Caco-2 (cell line): Measurements from ENCODE around the gene IL1RAPL1. TPM values are rescaled to one million over a fixed set of nuclear protein-coding genes. Genes with fewer than 3 reads are reported as not detected.

Source experiments
- BruUV-seq: library from RNA; stranded (reverse); fragments of 400-500 nt; replicated peaks from 2 replicates; lab custom pipeline; 2021; lab: Mats Ljungman, UMichigan
- CTCF ChIA-PET: fragments of 300-600 bp; sonication (Branson Sonifier 250); formaldehyde crosslinking; loops from one replicate; lab custom pipeline; 2022; ENCODE audit warnings: antibody characterized with exemption; lab: Charles Lee
- POLR2A ChIA-PET: fragments of 300-600 bp; sonication (Branson Sonifier 250); formaldehyde crosslinking; loops from one replicate; lab custom pipeline; 2022; ENCODE audit warnings: antibody characterized with exemption; lab: Charles Lee
- DNase-seq, 2 experiments: peaks; one replicate each; pipeline versions ENCODE4 v3.0.0 to v3.0.0-alpha.2; 2020 to 2022
- H3K27me3 ChIP-seq: replicated peaks from 2 replicates; pipeline ENCODE4 v1.6.0; 2011; ENCODE audit warnings: low read length; ENCODE audit not compliant: control insufficient read depth, insufficient read depth
- H3K36me3 ChIP-seq: 2 replicates; pipeline ENCODE4 v1.5.1; 2011; ENCODE audit warnings: low read length; ENCODE audit not compliant: control insufficient read depth, insufficient read depth
- H3K4me1 ChIP-seq: fragments of 250-450 bp; sonication (Bioruptor Pico); 2 replicates; pipeline ENCODE4 v1.5.1; 2020; ENCODE audit warnings: mild to moderate bottlenecking
- H3K4me3 ChIP-seq: 2 replicates; pipeline ENCODE4 v1.5.1; 2011; ENCODE audit warnings: low read depth, mild to moderate bottlenecking, control low read depth, low read length
- H3K9me3 ChIP-seq: fragments of 250-450 bp; sonication (Bioruptor Pico); 2 replicates; pipeline ENCODE4 v1.5.1; 2020; ENCODE audit warnings: mild to moderate bottlenecking, moderate library complexity
- H3K27ac Mint-ChIP-seq: one replicate; pipeline ENCODE4 v1.8.0; 2022; ENCODE audit warnings: mixed read lengths; ENCODE audit not compliant: unreplicated experiment
- H3K27me3 Mint-ChIP-seq: one replicate; pipeline ENCODE4 v1.8.0; 2022; ENCODE audit warnings: mixed read lengths; ENCODE audit not compliant: insufficient read depth, unreplicated experiment
- H3K36me3 Mint-ChIP-seq: one replicate; pipeline ENCODE4 v1.8.0; 2022; ENCODE audit warnings: mild to moderate bottlenecking, mixed read lengths; ENCODE audit not compliant: insufficient read depth, unreplicated experiment
- H3K4me1 Mint-ChIP-seq: one replicate; pipeline ENCODE4 v1.8.0; 2022; ENCODE audit warnings: low read depth, mixed read lengths; ENCODE audit not compliant: unreplicated experiment
- H3K4me3 Mint-ChIP-seq: one replicate; pipeline ENCODE4 v1.8.0; 2022; ENCODE audit warnings: mild to moderate bottlenecking, moderate library complexity, mixed read lengths; ENCODE audit not compliant: unreplicated experiment
- H3K9me3 Mint-ChIP-seq: one replicate; pipeline ENCODE4 v1.8.0; 2022; ENCODE audit warnings: mixed read lengths; ENCODE audit not compliant: unreplicated experiment
- CTCF ChIP-seq, 2 experiments: fragments of 200-600 bp in 1 of 2; IDR thresholded peaks; 1 replicate in 1 of 2; 2 replicates in 1 of 2; pipeline versions ENCODE4 v1.5.1 to v1.8.0; 2011 to 2022; ENCODE audit warnings: antibody characterized with exemption in 1 of 2, control low read depth in 1 of 2, inconsistent platforms in 1 of 2, low read depth in 1 of 2, low read length in 1 of 2, mild to moderate bottlenecking in 1 of 2, moderate library complexity in 1 of 2; ENCODE audit not compliant: insufficient read depth in 1 of 2, severe bottlenecking in 1 of 2, unreplicated experiment in 1 of 2
- intact Hi-C: fragments of 100-400 bp; cut with micrococcal nuclease; formaldehyde crosslinking; loops from one replicate; pipeline ENCODE4 v1.10.0; 2022; ENCODE audit not compliant: unreplicated experiment
- total RNA-seq: library from RNA; stranded (reverse); gene quantifications from 2 replicates; pipeline ENCODE4 v1.2.3, GENCODE V29; 2022

The IL1RAPL1 gene
- total RNA-seq, 1 experiment from 2014 or later = not detected

DNA sequence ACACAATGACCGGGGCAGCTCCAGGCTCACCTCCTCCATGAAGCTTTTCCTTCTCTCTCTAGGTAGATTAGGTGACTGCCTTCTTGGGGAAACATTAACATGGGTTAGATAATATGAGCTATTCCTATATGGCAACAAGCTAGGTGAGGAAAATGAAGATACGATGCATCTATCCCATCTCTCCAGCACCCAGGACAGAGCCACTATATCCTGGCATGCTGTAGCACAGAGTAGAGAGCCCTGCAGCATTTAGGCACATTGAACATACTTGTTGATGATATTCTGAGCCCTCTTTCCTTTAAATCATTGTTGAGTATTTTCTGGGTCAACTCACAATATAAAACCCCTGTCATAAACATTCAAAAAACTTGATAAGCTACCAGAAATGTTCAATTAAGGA is 1133.9 kb downstream of the IL1RAPL1 start:
- BruUV-seq = no TSS peak
- TF ChIP-seq CTCF (IDR thresholded peaks at IDR 0.05; ENCODE audit: insufficient read depth in 1 of 2, low read depth in 1 of 2, low read length in 1 of 2, severe bottlenecking in 1 of 2, unreplicated experiment in 1 of 2) = no peak
- Histone ChIP-seq H3K9me3 (no peaks in the 10 kb centered on the region), H3K4me3 (no peak overlapping the region), H3K36me3 (no peaks in the 10 kb centered on the region), H3K4me1 (no peaks in the 10 kb centered on the region), H3K27me3 (no peaks in the 10 kb centered on the region)
- no peaks in the 10 kb centered on the region for H3K27me3 Mint-ChIP-seq
- H3K36me3 Mint-ChIP-seq = no peaks in the 10 kb centered on the region
- CTCF ChIA-PET = no interaction called here
- H3K4me1 Mint-ChIP-seq = no peaks in the 10 kb centered on the region
- no peak overlapping the region for H3K27ac Mint-ChIP-seq
- no peaks in the 10 kb centered on the region for H3K9me3 Mint-ChIP-seq
- POLR2A ChIA-PET = no interaction called here
- no peak for DNase-seq
- intact Hi-C loops = no loop called here
- H3K4me3 Mint-ChIP-seq = no peak overlapping the region

- no peaks in the 10 kb centered on the region for H3K4me1 Mint-ChIP-seq
- ChIA-PET CTCF (no interaction called here), POLR2A (no interaction called here)
- Histone ChIP-seq H3K4me3 (no peak overlapping the region), H3K36me3 (no peaks in the 10 kb centered on the region), H3K4me1 (no peaks in the 10 kb centered on the region), H3K9me3 (no peaks in the 10 kb centered on the region), H3K27me3 (no peaks in the 10 kb centered on the region)
- DNase-seq = no peak
- no peak for TF ChIP-seq CTCF (IDR thresholded peaks at IDR 0.05; ENCODE audit: insufficient read depth in 1 of 2, low read depth in 1 of 2, low read length in 1 of 2, severe bottlenecking in 1 of 2, unreplicated experiment in 1 of 2)
- BruUV-seq = no TSS peak
- H3K27me3 Mint-ChIP-seq = no peaks in the 10 kb centered on the region
- intact Hi-C loops = no loop called here
- no peak overlapping the region for H3K4me3 Mint-ChIP-seq
- no peaks in the 10 kb centered on the region for H3K9me3 Mint-ChIP-seq
- H3K36me3 Mint-ChIP-seq = no peaks in the 10 kb centered on the region
- no peak overlapping the region for H3K27ac Mint-ChIP-seq
Measured at GRCh38 chrX:29724316-29724715, 1137.1 kb downstream of the IL1RAPL1 start.

- ChIA-PET POLR2A (no interaction called here), CTCF (no interaction called here)
- DNase-seq = no peak
- intact Hi-C loops = no loop called here
- H3K4me3 Mint-ChIP-seq = no peak overlapping the region
- no peaks in the 10 kb centered on the region for H3K27me3 Mint-ChIP-seq
- no peaks in the 10 kb centered on the region for H3K36me3 Mint-ChIP-seq
- H3K36me3 ChIP-seq = no peaks in the 10 kb centered on the region
- H3K9me3 ChIP-seq = no peaks in the 10 kb centered on the region
- no peaks in the 10 kb centered on the region for H3K9me3 Mint-ChIP-seq
- no peaks in the 10 kb centered on the region for H3K4me1 ChIP-seq
- no peaks in the 10 kb centered on the region for H3K27me3 ChIP-seq
- H3K4me3 ChIP-seq = no peak overlapping the region
- no peak overlapping the region for H3K27ac Mint-ChIP-seq
- no peaks in the 10 kb centered on the region for H3K4me1 Mint-ChIP-seq
- no TSS peak for BruUV-seq
- no peak for TF ChIP-seq CTCF (IDR thresholded peaks at IDR 0.05; ENCODE audit: insufficient read depth in 1 of 2, low read depth in 1 of 2, low read length in 1 of 2, severe bottlenecking in 1 of 2, unreplicated experiment in 1 of 2)
Measured at GRCh38 chrX:29726811-29727210, 1139.6 kb downstream of the IL1RAPL1 start.
